ENCODE measurements around the gene ACVR1B. TPM values are rescaled to one million over a fixed set of nuclear protein-coding genes. Genes with fewer than 3 reads are reported as not detected.

The ACVR1B gene
- total RNA-seq, 1 experiment from 2014 or later = 16.1 TPM

GRCh38 chr12:52018433-52019112 is 67.1 kb downstream of the ACVR1B start:
- no peak for DNase-seq (ENCODE audit: unreplicated experiment)
- TF ChIP-seq, protein P1, sequence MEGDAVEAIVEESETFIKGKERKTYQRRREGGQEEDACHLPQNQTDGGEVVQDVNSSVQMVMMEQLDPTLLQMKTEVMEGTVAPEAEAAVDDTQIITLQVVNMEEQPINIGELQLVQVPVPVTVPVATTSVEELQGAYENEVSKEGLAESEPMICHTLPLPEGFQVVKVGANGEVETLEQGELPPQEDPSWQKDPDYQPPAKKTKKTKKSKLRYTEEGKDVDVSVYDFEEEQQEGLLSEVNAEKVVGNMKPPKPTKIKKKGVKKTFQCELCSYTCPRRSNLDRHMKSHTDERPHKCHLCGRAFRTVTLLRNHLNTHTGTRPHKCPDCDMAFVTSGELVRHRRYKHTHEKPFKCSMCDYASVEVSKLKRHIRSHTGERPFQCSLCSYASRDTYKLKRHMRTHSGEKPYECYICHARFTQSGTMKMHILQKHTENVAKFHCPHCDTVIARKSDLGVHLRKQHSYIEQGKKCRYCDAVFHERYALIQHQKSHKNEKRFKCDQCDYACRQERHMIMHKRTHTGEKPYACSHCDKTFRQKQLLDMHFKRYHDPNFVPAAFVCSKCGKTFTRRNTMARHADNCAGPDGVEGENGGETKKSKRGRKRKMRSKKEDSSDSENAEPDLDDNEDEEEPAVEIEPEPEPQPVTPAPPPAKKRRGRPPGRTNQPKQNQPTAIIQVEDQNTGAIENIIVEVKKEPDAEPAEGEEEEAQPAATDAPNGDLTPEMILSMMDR (IDR thresholded peaks at IDR 0.05; ENCODE audit: unreplicated experiment) = no peak

GRCh38 chr12:52019113-52019770 is 67.7 kb downstream of the ACVR1B start:
- Mint-ChIP-seq H3K27me3 (ENCODE audit: insufficient read depth, unreplicated experiment) (peaks cover 23% of the 10 kb centered on the region), H3K4me3 (ENCODE audit: unreplicated experiment) (no peak overlapping the region), H3K36me3 (ENCODE audit: insufficient read depth, unreplicated experiment) (no peaks in the 10 kb centered on the region), H3K4me1 (ENCODE audit: insufficient read depth, unreplicated experiment) (no peaks in the 10 kb centered on the region), H3K27ac (ENCODE audit: low read depth, unreplicated experiment) (no peak overlapping the region), H3K9me3 (ENCODE audit: unreplicated experiment) (no peaks in the 10 kb centered on the region)
- CTCF ChIA-PET = interaction anchor here (0.6 to 17.1 kb wide), 11 partner anchors 15 to 961 kb away, joined by 3 to 560 read pairs (median 4); partner anchors contain the start of genes ATG101 and SMIM41
- DNase-seq (ENCODE audit: unreplicated experiment) = no peak
- BruUV-seq (replicated peaks) = no TSS peak
- POLR2A ChIA-PET = interaction anchor here (0.7 kb wide), 1 partner anchor 84 kb away, joined by 3 read pairs; no protein-coding TSS in a partner anchor
- TF ChIP-seq, protein P1 (IDR thresholded peaks at IDR 0.05; ENCODE audit: unreplicated experiment) = no peak
- intact Hi-C loops (cut with micrococcal nuclease) = no loop called here

More at GRCh38 chr12:52018433-52019112, 67.1 kb downstream of the ACVR1B start:
- intact Hi-C loops (cut with micrococcal nuclease) = no loop called here
- ChIA-PET CTCF (interaction anchor here (0.6 to 17.1 kb wide), 7 partner anchors 15 to 962 kb away, joined by 3 to 560 read pairs (median 8); partner anchors contain the start of genes ATG101 and SMIM41), POLR2A (no interaction called here)
- H3K27me3 Mint-ChIP-seq (ENCODE audit: insufficient read depth, unreplicated experiment) = peaks cover 23% of the 10 kb centered on the region
- H3K4me3 Mint-ChIP-seq (ENCODE audit: unreplicated experiment) = no peak overlapping the region
- BruUV-seq (replicated peaks) = no TSS peak
- H3K27ac Mint-ChIP-seq (ENCODE audit: low read depth, unreplicated experiment) = no peak overlapping the region
- no peaks in the 10 kb centered on the region for H3K4me1 Mint-ChIP-seq (ENCODE audit: insufficient read depth, unreplicated experiment)
- no peaks in the 10 kb centered on the region for H3K36me3 Mint-ChIP-seq (ENCODE audit: insufficient read depth, unreplicated experiment)
- no peaks in the 10 kb centered on the region for H3K9me3 Mint-ChIP-seq (ENCODE audit: unreplicated experiment)

GRCh38 chr12:52020539-52021336 is 69.2 kb downstream of the ACVR1B start:
- DNase-seq (ENCODE audit: unreplicated experiment) = peak; percentile 48
- no peaks in the 10 kb centered on the region for H3K9me3 Mint-ChIP-seq (ENCODE audit: unreplicated experiment)
- H3K36me3 Mint-ChIP-seq (ENCODE audit: insufficient read depth, unreplicated experiment) = no peaks in the 10 kb centered on the region
- peaks cover 23% of the 10 kb centered on the region for H3K27me3 Mint-ChIP-seq (ENCODE audit: insufficient read depth, unreplicated experiment)
- CTCF ChIA-PET = interaction anchor here (0.6 to 17.1 kb wide), 13 partner anchors 10 to 1922 kb away, joined by 3 to 560 read pairs (median 4); partner anchors contain the start of genes ATG101 and SMIM41
- no peak overlapping the region for H3K4me3 Mint-ChIP-seq (ENCODE audit: unreplicated experiment)
- intact Hi-C loops (cut with micrococcal nuclease) = loop anchor here (2.0 kb wide), 1 partner anchor 94 kb away; no protein-coding TSS in a partner anchor
- POLR2A ChIA-PET = interaction anchor here (1.1 kb wide), 1 partner anchor 16 kb away, joined by 3 read pairs; no protein-coding TSS in a partner anchor
- no peak overlapping the region for H3K27ac Mint-ChIP-seq (ENCODE audit: low read depth, unreplicated experiment)
- peaks cover 6% of the 10 kb centered on the region for H3K4me1 Mint-ChIP-seq (ENCODE audit: insufficient read depth, unreplicated experiment)
- BruUV-seq (replicated peaks) = no TSS peak
- TF ChIP-seq, protein P1 (IDR thresholded peaks at IDR 0.05; ENCODE audit: unreplicated experiment) = peak; percentile 51

Measured in MCF 10A (cell line).